HG02840 (cell line): Measurements from ENCODE around the gene CACNA1F.

Experiments used
- ATAC-seq: cut with Tn5 transposase; IDR thresholded peaks from one replicate; pipeline ENCODE4 v1.9.1; 2021; ENCODE audit warnings: mild to moderate bottlenecking, moderate library complexity, moderate number of reproducible peaks; ENCODE audit not compliant: unreplicated experiment, low FRiP score

Gene CACNA1F

DNA sequence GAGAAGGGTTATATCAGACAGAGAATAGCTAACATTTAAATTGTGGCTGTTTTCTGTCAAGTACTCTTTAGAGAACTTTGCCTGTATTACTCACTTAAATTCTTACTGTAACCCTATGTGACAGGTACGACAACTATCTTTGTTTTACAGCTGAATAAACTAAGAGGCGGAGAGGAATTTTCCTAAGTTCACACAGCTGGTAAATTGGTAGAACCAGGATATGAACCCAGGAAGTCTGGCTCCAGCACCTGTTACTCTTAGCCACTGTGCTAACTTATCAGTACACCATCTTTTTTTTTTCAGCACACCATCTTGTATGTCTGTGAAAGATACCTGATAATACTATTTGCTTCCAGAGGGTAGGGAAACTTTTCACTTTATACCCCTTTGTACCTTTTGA, 31.1 kb downstream of the CACNA1F start:
- ATAC-seq: no peak

- peak; percentile 83 for ATAC-seq
Measured at GRCh38 chrX:49199906-49200771, 33.0 kb downstream of the CACNA1F start, which contains the start of gene SYP. Gene SYP (minus strand): TSS chrX:49200193. CDS start chrX:49200186, 7 bp downstream.

GRCh38 chrX:49199315-49199595, 33.9 kb downstream of the CACNA1F start:
- ATAC-seq: no peak

GRCh38 chrX:49198540-49199314, 34.4 kb downstream of the CACNA1F start:
- no peak for ATAC-seq

- no peak for ATAC-seq
Measured at GRCh38 chrX:49197543-49198087, 35.5 kb downstream of the CACNA1F start.

DNA sequence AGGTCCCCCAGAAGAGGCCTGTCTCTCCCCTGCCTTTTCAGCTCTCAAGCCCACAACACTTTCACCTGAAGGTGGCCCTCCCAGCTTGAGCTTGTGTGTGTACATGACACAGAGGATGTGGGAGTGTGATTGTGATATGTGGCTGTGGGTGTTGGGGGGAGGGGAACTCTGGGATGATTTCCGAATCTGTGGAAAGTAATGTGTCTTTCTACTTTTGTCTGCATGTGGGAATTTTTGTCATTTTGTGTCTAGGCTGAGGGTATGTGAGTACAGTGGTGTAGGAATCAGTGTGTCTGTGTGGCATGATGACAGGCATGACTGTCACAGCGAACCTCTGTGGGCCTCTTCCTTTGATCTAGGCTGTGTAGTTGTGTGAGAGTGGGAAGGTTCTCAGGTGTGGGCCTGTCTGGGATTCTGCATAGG, 39.6 kb downstream of the CACNA1F start:
- no peak for ATAC-seq

DNA sequence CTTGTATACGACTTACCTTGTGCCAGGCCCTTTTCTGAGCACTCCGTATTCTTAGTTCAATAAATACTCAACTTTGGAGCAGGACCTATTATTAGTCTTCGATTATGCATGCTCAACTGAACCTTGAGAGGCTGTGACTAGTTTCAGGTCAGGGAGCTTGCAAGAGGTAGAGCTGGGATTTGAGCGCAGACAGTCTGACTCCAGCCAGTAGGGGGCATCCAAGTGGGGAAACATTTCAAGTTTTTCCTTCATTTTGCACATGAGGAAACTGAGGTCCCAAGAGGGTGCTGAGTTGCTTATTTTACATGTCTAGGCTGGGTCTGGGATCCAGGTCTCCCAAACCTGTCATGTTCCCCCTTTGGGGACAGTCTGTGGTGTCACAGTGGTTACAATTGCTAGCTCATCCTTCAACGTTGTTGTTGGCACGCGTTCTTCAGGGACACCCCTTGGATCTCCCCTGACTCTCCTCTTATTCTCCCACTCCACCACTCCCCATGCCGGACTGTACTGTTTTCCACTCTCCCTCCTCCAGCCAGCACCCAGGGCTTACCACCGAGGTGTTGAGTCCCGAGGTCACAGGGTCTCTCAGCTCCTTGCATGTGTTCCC, 40.3 kb downstream of the CACNA1F start:
- ATAC-seq: no peak

DNA sequence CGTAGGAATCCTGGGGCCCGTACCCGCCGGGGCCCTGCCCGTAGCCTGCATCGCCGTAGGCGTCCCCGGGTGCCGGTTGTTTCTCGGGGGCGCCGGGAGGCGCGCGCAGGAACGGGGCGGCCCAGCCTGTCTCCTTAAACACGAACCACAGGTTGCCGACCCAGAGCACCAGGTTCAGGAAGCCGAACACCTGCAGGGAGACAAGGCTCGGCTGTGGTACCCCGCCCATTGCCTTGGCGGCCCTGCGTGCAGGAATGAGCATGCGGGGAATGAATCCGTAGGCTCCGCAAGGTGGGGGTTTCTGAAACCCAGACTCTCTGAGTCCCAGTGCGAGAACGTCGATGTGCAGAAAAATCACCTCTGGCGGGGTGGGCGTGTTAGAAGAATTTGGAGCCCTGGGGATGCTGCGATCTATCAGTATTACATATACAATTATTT, 41.5 kb downstream of the CACNA1F start:
- peak; percentile 14 for ATAC-seq

- peak; percentile 93 for ATAC-seq
Measured at GRCh38 chrX:49190821-49191573, 42.1 kb downstream of the CACNA1F start.

GRCh38 chrX:49189606-49190005, 43.5 kb downstream of the CACNA1F start:
- ATAC-seq: no peak

- ATAC-seq: no peak
Measured at GRCh38 chrX:49188468-49189076, 44.6 kb downstream of the CACNA1F start.

DNA sequence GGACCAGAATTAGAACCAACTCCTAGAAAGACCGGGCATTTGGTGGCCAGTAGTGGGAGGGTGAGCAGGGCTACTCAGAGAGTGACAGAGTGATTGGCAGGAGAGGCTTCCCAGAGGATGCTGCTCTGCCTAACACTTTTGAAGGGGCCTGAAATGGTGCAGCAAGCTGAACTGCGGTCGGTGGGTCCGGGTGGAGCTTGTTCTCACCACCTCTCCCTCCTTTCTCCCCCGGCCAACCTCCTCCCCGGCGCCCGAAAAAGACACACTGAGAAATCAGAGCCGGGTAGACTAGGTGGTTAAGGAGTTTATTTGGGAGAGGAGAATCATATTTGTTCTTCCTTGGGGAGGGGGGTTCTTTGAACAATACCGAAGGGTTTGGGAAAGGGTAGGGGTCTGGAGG, 45.6 kb downstream of the CACNA1F start:
- ATAC-seq: no peak

DNA sequence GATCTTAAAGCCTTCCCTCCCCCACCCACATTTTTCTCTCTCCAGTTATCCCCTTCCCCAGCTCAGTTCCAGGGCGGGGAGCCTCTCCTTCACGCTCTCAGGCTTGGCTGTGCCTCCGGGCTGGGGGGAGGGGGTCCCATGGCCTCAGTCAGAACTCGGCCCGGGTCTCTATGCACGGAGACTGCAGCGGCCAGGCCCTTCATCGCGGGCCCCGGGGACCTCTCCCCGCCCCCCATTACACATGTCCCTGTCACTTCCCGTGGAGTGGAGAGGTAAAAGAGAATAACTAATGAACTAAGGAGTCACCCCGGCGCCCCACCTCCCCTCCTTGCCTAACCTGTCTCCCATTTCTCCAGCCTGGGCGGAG, 46.1 kb downstream of the CACNA1F start:
- ATAC-seq: no peak

DNA sequence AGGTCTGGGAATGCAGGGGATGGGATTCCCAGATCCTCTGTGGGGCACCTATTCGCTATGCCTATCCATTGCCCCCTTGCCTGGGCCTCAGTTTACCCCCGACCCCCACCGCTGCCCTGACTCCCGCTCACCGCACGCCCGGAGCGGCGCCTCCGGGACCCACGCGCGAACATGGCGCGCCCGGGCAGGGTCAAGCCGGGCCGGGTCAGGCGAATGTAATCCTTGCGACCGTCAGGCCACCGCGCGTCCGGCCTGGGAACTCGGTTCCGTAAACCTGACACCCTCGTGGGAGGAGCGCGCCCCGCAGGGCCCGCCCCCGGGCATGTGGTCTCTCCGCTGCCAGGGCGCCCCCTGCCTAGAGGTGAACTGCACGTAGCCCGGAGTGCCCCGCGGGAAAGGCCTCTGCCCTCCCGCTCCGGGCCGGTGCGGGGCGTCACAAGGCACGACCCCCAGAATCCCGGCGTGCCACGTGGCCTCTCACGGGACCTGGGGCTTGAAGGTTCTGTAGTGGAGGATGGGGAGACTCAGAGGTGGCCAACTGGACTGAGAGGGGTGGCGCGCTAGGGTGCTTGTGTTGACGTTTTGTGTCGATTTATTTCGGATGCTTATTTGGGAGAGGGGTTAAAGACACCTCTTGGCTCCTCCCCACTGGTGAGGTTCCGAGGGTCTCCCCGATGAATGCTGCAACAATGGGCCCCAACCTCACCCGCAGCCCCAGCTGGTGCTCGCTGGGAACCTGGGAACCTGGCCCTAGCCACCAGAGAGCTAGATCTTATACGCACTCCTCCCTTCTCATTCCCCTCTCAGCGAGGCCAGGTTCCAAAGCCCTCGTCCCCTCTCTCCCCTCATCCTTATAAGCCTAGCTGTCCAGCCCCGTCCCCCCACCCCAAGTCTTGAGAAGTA, 46.8 kb downstream of the CACNA1F start, which contains the start of gene PRICKLE3:
Gene PRICKLE3, minus strand, starts transcription at position 249 of the 903 bp plus-strand sequence. Its CDS starts 76 bp downstream, at position 173.
- no peak for ATAC-seq

GRCh38 chrX:49184294-49185281, 48.6 kb downstream of the CACNA1F start:
- ATAC-seq: no peak

GRCh38 chrX:49183701-49184281, 49.3 kb downstream of the CACNA1F start:
- ATAC-seq: no peak

DNA sequence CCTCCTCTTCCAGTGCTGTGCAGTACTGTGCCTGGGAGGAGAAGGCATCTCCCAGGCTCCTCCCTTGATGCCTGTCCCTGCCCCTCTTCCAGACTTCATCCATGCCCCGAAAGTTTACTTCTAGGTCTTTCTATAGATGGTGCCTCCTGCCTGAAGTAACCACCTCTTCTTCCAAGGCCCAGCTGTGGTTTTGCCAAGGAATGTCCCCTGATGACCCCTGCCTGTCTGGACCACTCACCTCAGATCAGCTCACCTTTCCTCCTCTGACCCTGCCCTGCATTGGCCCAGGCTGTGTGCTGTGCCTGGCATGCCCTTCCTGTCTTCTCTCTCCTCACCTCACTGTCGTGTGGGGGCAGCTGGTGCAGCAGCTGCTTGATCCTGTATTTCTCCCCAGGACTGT, 53.8 kb downstream of the CACNA1F start:
- no peak for ATAC-seq
